Measurements from ENCODE around the gene HIRA. TPM values are rescaled to one million over a fixed set of nuclear protein-coding genes. Genes with fewer than 3 reads are reported as not detected.

HIRA gene
- total and polyA plus RNA-seq, 9 of the 15 experiments (the other 6 are each of a cell fraction or from before 2014, with no cell fraction given) = 0.96 to 132 (median 58.4) TPM

GRCh38 chr22:19337137-19337536, 94.4 kb downstream of the HIRA start (continued):
- TF ChIP-seq GTF2A2 (tag; IDR thresholded peaks at IDR 0.05) (no peak), CEBPB (tag; IDR thresholded peaks at IDR 0.05) (no peak), ZNF263 (CRISPR knock-in tag; IDR thresholded peaks at IDR 0.05; ENCODE audit: borderline replicate concordance) (no peak), ZNF436 (CRISPR knock-in tag; IDR thresholded peaks at IDR 0.05) (no peak), TAF7 (tag; IDR thresholded peaks at IDR 0.05) (no peak), KDM4B (IDR thresholded peaks at IDR 0.05; ENCODE audit: borderline replicate concordance in 2 of 2, low read depth in 1 of 2) (no peak), ZNF77 (CRISPR knock-in tag; IDR thresholded peaks at IDR 0.05) (no peak), POLR2A (conservative IDR thresholded peaks at IDR 0.05) (no peak), FOXK2 (conservative IDR thresholded peaks at IDR 0.05 in 1 of 2, IDR thresholded peaks at IDR 0.05 in 1 of 2; ENCODE audit: low read depth in 2 of 2) (peak in 1 of 2 experiments; percentile 45; a peak in 1 of 4 replicates), ZNF445 (CRISPR knock-in tag; IDR thresholded peaks at IDR 0.05; ENCODE audit: low read depth) (no peak), JUN (IDR thresholded peaks at IDR 0.05; ENCODE audit: borderline replicate concordance, low read depth, low read length) (0 out of 2 replicates have a peak, but pooled peaks have one; percentile 26), JUN (CRISPR knock-in tag; IDR thresholded peaks at IDR 0.05; ENCODE audit: borderline replicate concordance) (no peak), AFF1 (IDR thresholded peaks at IDR 0.05; ENCODE audit: low read depth in 1 of 2, partially characterized antibody in 2 of 2) (no peak), ZNF589 (CRISPR knock-in tag; IDR thresholded peaks at IDR 0.05; ENCODE audit: low read depth) (no peak), ZNF778 (CRISPR knock-in tag; IDR thresholded peaks at IDR 0.05) (no peak), RBFOX2 (IDR thresholded peaks at IDR 0.05; ENCODE audit: low read depth, low read length) (no peak), CAMTA2 (CRISPR knock-in tag; conservative IDR thresholded peaks at IDR 0.05) (no peak), ZNF253 (CRISPR knock-in tag; conservative IDR thresholded peaks at IDR 0.05) (no peak), MLLT1 (IDR thresholded peaks at IDR 0.05) (no peak; a peak in 1 of 4 replicates), SMARCA5 (IDR thresholded peaks at IDR 0.05) (no peak; the same call in 1 of the 2 replicates)
- TF ChIP-seq, protein P1, sequence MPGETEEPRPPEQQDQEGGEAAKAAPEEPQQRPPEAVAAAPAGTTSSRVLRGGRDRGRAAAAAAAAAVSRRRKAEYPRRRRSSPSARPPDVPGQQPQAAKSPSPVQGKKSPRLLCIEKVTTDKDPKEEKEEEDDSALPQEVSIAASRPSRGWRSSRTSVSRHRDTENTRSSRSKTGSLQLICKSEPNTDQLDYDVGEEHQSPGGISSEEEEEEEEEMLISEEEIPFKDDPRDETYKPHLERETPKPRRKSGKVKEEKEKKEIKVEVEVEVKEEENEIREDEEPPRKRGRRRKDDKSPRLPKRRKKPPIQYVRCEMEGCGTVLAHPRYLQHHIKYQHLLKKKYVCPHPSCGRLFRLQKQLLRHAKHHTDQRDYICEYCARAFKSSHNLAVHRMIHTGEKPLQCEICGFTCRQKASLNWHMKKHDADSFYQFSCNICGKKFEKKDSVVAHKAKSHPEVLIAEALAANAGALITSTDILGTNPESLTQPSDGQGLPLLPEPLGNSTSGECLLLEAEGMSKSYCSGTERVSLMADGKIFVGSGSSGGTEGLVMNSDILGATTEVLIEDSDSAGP (CRISPR knock-in tag; IDR thresholded peaks at IDR 0.05) = no peak
- TF ChIP-seq, protein P2, sequence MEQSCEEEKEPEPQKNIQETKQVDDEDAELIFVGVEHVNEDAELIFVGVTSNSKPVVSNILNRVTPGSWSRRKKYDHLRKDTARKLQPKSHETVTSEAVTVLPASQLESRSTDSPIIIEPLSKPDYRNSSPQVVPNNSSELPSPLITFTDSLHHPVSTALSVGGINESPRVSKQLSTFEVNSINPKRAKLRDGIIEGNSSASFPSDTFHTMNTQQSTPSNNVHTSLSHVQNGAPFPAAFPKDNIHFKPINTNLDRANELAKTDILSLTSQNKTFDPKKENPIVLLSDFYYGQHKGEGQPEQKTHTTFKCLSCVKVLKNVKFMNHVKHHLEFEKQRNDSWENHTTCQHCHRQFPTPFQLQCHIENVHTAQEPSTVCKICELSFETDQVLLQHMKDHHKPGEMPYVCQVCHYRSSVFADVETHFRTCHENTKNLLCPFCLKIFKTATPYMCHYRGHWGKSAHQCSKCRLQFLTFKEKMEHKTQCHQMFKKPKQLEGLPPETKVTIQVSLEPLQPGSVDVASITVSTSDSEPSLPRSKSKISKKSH (CRISPR knock-in tag; IDR thresholded peaks at IDR 0.05) = peak; percentile 91
